Measurements from ENCODE around the gene CTNNA2.

DNA sequence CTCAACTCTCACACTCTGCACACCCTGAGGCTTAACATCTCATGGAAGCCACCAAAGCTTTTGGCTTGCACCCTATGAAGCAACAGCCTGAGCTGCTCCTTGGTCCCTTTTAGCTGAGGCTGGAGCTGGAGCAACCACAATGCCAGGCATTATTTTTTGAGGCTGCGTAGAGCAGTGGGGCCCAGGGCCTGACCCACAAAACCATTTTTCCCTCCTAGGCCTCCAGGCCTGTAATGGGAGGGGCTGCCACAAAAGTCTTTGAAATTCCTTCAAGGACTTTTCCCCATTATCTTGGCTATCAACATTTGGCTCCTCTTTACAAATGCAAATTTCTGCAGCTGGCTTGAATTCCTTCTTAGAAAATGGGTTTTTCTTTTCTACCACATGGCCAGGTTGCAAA is 39.8 kb downstream of the CTNNA2 start:
- TF ChIP-seq, protein P1, sequence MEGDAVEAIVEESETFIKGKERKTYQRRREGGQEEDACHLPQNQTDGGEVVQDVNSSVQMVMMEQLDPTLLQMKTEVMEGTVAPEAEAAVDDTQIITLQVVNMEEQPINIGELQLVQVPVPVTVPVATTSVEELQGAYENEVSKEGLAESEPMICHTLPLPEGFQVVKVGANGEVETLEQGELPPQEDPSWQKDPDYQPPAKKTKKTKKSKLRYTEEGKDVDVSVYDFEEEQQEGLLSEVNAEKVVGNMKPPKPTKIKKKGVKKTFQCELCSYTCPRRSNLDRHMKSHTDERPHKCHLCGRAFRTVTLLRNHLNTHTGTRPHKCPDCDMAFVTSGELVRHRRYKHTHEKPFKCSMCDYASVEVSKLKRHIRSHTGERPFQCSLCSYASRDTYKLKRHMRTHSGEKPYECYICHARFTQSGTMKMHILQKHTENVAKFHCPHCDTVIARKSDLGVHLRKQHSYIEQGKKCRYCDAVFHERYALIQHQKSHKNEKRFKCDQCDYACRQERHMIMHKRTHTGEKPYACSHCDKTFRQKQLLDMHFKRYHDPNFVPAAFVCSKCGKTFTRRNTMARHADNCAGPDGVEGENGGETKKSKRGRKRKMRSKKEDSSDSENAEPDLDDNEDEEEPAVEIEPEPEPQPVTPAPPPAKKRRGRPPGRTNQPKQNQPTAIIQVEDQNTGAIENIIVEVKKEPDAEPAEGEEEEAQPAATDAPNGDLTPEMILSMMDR (conservative IDR thresholded peaks at IDR 0.05) = no peak
- no peak for TF ChIP-seq EZH2 (IDR thresholded peaks at IDR 0.05; ENCODE audit: low read depth)

Measured in PC-9 (cell line).